IMR-90 (cell line): Measurements from ENCODE around the gene MAP3K5. TPM values are rescaled to one million over a fixed set of nuclear protein-coding genes. Genes with fewer than 3 reads are reported as not detected.

Experiments used
- ATAC-seq: fragments of 200-7000 bp; cut with Tn5 transposase; 2 replicates; pipeline ENCODE4 v1.9.1; 2020; ENCODE audit warnings: low read depth, mild to moderate bottlenecking, moderate library complexity
- BruUV-seq: library from RNA; stranded (reverse); fragments of 400-500 nt; replicated peaks from 2 replicates; lab custom pipeline; 2021; lab: Mats Ljungman, UMichigan
- CTCF ChIA-PET: fragments of 300-600 bp; formaldehyde crosslinking; extraction: SDS; loops from one replicate; lab custom pipeline; 2021; ENCODE audit warnings: antibody characterized with exemption; lab: Yijun Ruan, JAX
- POLR2A ChIA-PET: fragments of 300-600 bp; sonication (Branson Sonifier 250); formaldehyde crosslinking; loops from one replicate; lab custom pipeline; 2022; ENCODE audit warnings: antibody characterized with exemption; ENCODE audit not compliant: unreplicated experiment; lab: Charles Lee
- DNase-seq: peaks from one replicate; pipeline ENCODE4 v3.0.0; 2013
- H2AFZ ChIP-seq: replicated peaks from 2 replicates; pipeline ENCODE3; 2013; ENCODE audit warnings: low read length, mild to moderate bottlenecking; ENCODE audit not compliant: poor library complexity
- H2AK5ac ChIP-seq: 2 replicates; pipeline ENCODE4 v1.6.1; 2013; ENCODE audit warnings: low read depth, low read length, inconsistent platforms
- H2AK9ac ChIP-seq: replicated peaks from 2 replicates; pipeline ENCODE3; 2013; ENCODE audit warnings: mild to moderate bottlenecking, low read depth, low read length, moderate library complexity; ENCODE audit not compliant: poor library complexity
- H2BK120ac ChIP-seq: 2 replicates; pipeline ENCODE4 v1.6.1; 2013; ENCODE audit warnings: low read depth, low read length, inconsistent platforms
- H2BK15ac ChIP-seq: 3 replicates; pipeline ENCODE4 v1.6.1; 2013; ENCODE audit warnings: low read depth, low read length, inconsistent platforms
- H2BK20ac ChIP-seq: 2 replicates; pipeline ENCODE4 v1.6.1; 2013; ENCODE audit warnings: low read depth, mild to moderate bottlenecking, inconsistent platforms, low read length, moderate library complexity
- H2BK5ac ChIP-seq: 2 replicates; pipeline ENCODE4 v1.6.1; 2013; ENCODE audit warnings: mild to moderate bottlenecking, low read depth, low read length, inconsistent platforms; ENCODE audit not compliant: poor library complexity, severe bottlenecking
- H3K14ac ChIP-seq: replicated peaks from 2 replicates; pipeline ENCODE4 v1.6.1; 2013; ENCODE audit warnings: low read depth, low read length, inconsistent platforms
- H3K18ac ChIP-seq: 2 replicates; pipeline ENCODE4 v1.6.1; 2013; ENCODE audit warnings: low read depth, low read length, control low read depth
- H3K23ac ChIP-seq: 2 replicates; pipeline ENCODE4 v1.6.1; 2013; ENCODE audit warnings: low read depth, low read length, inconsistent platforms
- H3K27ac ChIP-seq: 2 replicates; pipeline ENCODE4 v1.5.1; 2013; ENCODE audit warnings: mild to moderate bottlenecking, control low read depth, low read length; ENCODE audit not compliant: insufficient read depth
- H3K27me3 ChIP-seq: 2 replicates; pipeline ENCODE4 v1.6.1; 2013; ENCODE audit warnings: low read length; ENCODE audit not compliant: control insufficient read depth, insufficient read depth
- H3K36me3 ChIP-seq: 2 replicates; pipeline ENCODE4 v1.6.1; 2013; ENCODE audit warnings: low read length, mixed read lengths; ENCODE audit not compliant: control insufficient read depth, insufficient read depth
- H3K4ac ChIP-seq: 2 replicates; pipeline ENCODE4 v1.6.1; 2013; ENCODE audit warnings: low read depth, low read length, inconsistent platforms
- H3K4me1 ChIP-seq: 2 replicates; pipeline ENCODE4 v1.6.1; 2013; ENCODE audit warnings: low read length, mixed read lengths; ENCODE audit not compliant: control insufficient read depth, insufficient read depth
- H3K4me2 ChIP-seq: 2 replicates; pipeline ENCODE4 v1.6.1; 2013; ENCODE audit warnings: low read depth, mild to moderate bottlenecking, control low read depth, low read length, moderate library complexity
- H3K4me3 ChIP-seq: 2 replicates; pipeline ENCODE4 v1.5.1; 2013; ENCODE audit warnings: low read depth, mild to moderate bottlenecking, control low read depth, low read length, moderate library complexity; ENCODE audit not compliant: insufficient read depth
- H3K56ac ChIP-seq: 2 replicates; pipeline ENCODE4 v1.6.1; 2013; ENCODE audit warnings: low read length, inconsistent platforms; ENCODE audit not compliant: insufficient read depth; ENCODE audit errors: extremely low read depth
- H3K79me1 ChIP-seq, 2 experiments: 2 replicates each; pipeline ENCODE4 v1.6.1; 2013; ENCODE audit warnings: low read length in 2 of 2, inconsistent platforms in 1 of 2, low read depth in 1 of 2
- H3K9ac ChIP-seq: 2 replicates; pipeline ENCODE4 v1.6.1; 2013; ENCODE audit warnings: low read depth, low read length, control low read depth
- H3K9me1 ChIP-seq: 2 replicates; pipeline ENCODE4 v1.6.1; 2013; ENCODE audit warnings: low read length, inconsistent platforms; ENCODE audit not compliant: insufficient read depth
- H3K9me3 ChIP-seq: 2 replicates; pipeline ENCODE4 v1.6.1; 2013; ENCODE audit warnings: low read length; ENCODE audit not compliant: control insufficient read depth, insufficient read depth
- H4K20me1 ChIP-seq: 2 replicates; pipeline ENCODE4 v1.6.1; 2013; ENCODE audit warnings: low read length, inconsistent platforms; ENCODE audit not compliant: insufficient read depth
- H4K5ac ChIP-seq: 2 replicates; pipeline ENCODE4 v1.6.1; 2013; ENCODE audit warnings: mild to moderate bottlenecking, low read depth, low read length, control low read depth
- H4K8ac ChIP-seq, 2 experiments: 2 replicates each; pipeline ENCODE4 v1.6.1; 2013; ENCODE audit warnings: low read depth in 2 of 2, low read length in 2 of 2, control low read depth in 1 of 2, inconsistent platforms in 1 of 2
- H4K91ac ChIP-seq: 2 replicates; pipeline ENCODE4 v1.6.1; 2013; ENCODE audit warnings: low read depth, low read length, inconsistent platforms; ENCODE audit not compliant: insufficient read depth
- BHLHE40 ChIP-seq: fragments of 150-350 bp; IDR thresholded peaks from 2 replicates; pipeline ENCODE4 v1.6.1; 2016; ENCODE audit warnings: mild to moderate bottlenecking, low read depth, low read length
- CEBPB ChIP-seq: IDR thresholded peaks from 2 replicates; pipeline ENCODE4 v1.6.1; 2012; ENCODE audit warnings: low read depth, low read length, improper control_type of control experiment
- CHD1 ChIP-seq: IDR thresholded peaks from 2 replicates; pipeline ENCODE4 v1.6.1; 2012; ENCODE audit warnings: low read depth, low read length, improper control_type of control experiment
- FOS ChIP-seq: fragments of 150-350 bp; IDR thresholded peaks from 2 replicates; pipeline ENCODE4 v1.6.1; 2016; ENCODE audit warnings: low read depth, low read length
- MAFK ChIP-seq: IDR thresholded peaks from 2 replicates; pipeline ENCODE4 v1.6.1; 2012; ENCODE audit warnings: low read depth, low read length, improper control_type of control experiment
- MAZ ChIP-seq: IDR thresholded peaks from 2 replicates; pipeline ENCODE4 v1.6.1; 2012; ENCODE audit warnings: low read depth, mild to moderate bottlenecking, low read length, improper control_type of control experiment, moderate library complexity, borderline replicate concordance
- MXI1 ChIP-seq: IDR thresholded peaks from 2 replicates; pipeline ENCODE4 v1.6.1; 2012; ENCODE audit warnings: low read depth, mild to moderate bottlenecking, low read length, moderate library complexity, borderline replicate concordance
- NFE2L2 ChIP-seq: fragments of 150-350 bp; IDR thresholded peaks from 2 replicates; pipeline ENCODE4 v1.6.1; 2016; ENCODE audit warnings: low read depth, mild to moderate bottlenecking, low read length
- POLR2A ChIP-seq: IDR thresholded peaks from 2 replicates; pipeline ENCODE4 v1.6.1; 2012; ENCODE audit warnings: mild to moderate bottlenecking, low read depth, low read length
- RAD21 ChIP-seq: IDR thresholded peaks from 2 replicates; pipeline ENCODE4 v1.6.1; 2012; ENCODE audit warnings: low read length, improper control_type of control experiment
- RCOR1 ChIP-seq: IDR thresholded peaks from 2 replicates; pipeline ENCODE4 v1.6.1; 2012; ENCODE audit warnings: mild to moderate bottlenecking, low read length, improper control_type of control experiment; ENCODE audit not compliant: insufficient replicate concordance
- RFX5 ChIP-seq: IDR thresholded peaks from 2 replicates; pipeline ENCODE4 v1.8.0; 2012; ENCODE audit warnings: low read depth, mild to moderate bottlenecking, low read length, moderate library complexity
- WGBS, 2 experiments: methylation state at CpG; one replicate each; pipeline versions ENCODE4 v1.1.5 to v1.1.7; 2013; ENCODE audit warnings: missing lambda C conversion rate in 2 of 2; ENCODE audit not compliant: insufficient read length in 1 of 2; ENCODE audit errors: extremely low coverage in 2 of 2; 5-methylcytosine and 5-hydroxymethylcytosine counted together
- dilution Hi-C: fragments of 300-500 bp; cut with HindIII; formaldehyde crosslinking; loops from one replicate; pipeline ENCODE4 v1.14.3; 2018; ENCODE audit warnings: low sequenced_read_pairs; ENCODE audit not compliant: unreplicated experiment
- in situ Hi-C: fragments of 300-500 bp; cut with MboI; formaldehyde crosslinking; loops from 3 replicates; pipeline ENCODE4 v1.14.3; 2019; ENCODE audit warnings: low sequenced_read_pairs, inconsistent platforms, mixed read lengths
- intact Hi-C: fragments of 100-400 bp; cut with micrococcal nuclease; formaldehyde crosslinking; loops from 2 replicates; pipeline ENCODE4 v1.10.0; 2022
- polyA plus RNA-seq, 3 experiments: library from polyadenylated mRNA; depleted of rRNA; stranded (reverse); fragments of >200 nt; gene quantifications; 2 replicates each; pipeline ENCODE4 v1.2.3, GENCODE V29; 2012; ENCODE audit warnings: low replicate concordance in 1 of 3
- total RNA-seq: library from RNA; depleted of rRNA; stranded (reverse); fragments of >200 nt; gene quantifications from 2 replicates; pipeline ENCODE4 v1.2.3, GENCODE V29; 2012
- TF ChIP-seq, protein P1 (sequence below): fragments of 150-350 bp; IDR thresholded peaks from 2 replicates; pipeline ENCODE4 v1.6.1; 2017; ENCODE audit warnings: mild to moderate bottlenecking, antibody characterized with exemption, low read length, low read depth
- TF ChIP-seq, protein P2 (sequence below): conservative IDR thresholded peaks from 2 replicates; pipeline ENCODE4 v1.5.1; 2012; ENCODE audit warnings: mild to moderate bottlenecking, low read depth, low read length, improper control_type of control experiment
- TF ChIP-seq, protein P3 (sequence below): fragments of 150-350 bp; IDR thresholded peaks from 2 replicates; pipeline ENCODE4 v1.6.1; 2016; ENCODE audit warnings: low read depth, mild to moderate bottlenecking, low read length, moderate library complexity, borderline replicate concordance

Gene MAP3K5
- total and polyA plus RNA-seq, 2 of the 4 experiments (the other 2 are of a cell fraction) = 5.4 to 17.6 TPM

DNA sequence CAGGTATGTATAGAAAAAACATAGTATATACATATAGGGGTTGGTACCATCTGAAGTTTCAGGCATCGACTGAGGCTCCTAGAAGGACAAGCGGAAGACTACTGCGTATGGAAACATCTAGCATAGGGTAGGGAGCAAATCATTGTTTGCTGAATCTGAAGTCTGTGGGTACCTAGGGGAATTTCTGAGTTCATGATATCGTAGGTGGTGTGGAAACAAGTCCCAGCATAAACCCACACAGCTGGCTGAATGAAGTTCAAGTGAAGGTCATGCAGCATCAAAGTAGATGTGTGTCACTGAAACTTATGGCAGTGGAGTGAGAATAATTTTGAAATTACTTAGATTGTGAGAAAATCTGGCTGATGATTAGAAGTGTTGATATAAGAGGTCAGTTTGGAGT is 281.5 kb downstream of the MAP3K5 start:
- Histone ChIP-seq H3K56ac (no peak overlapping the region), H3K4ac (no peak overlapping the region), H4K8ac (no peak overlapping the region), H4K5ac (no peak overlapping the region), H4K20me1 (no peaks in the 10 kb centered on the region), H3K14ac (no peak overlapping the region), H3K27me3 (peaks cover 12% of the 10 kb centered on the region), H3K4me1 (no peaks in the 10 kb centered on the region), H3K27ac (no peak overlapping the region), H2BK15ac (no peak overlapping the region), H3K9ac (no peak overlapping the region), H3K9me3 (no peaks in the 10 kb centered on the region), H2BK120ac (no peak overlapping the region), H2AK9ac (no peak overlapping the region), H2BK5ac (no peak overlapping the region), H4K91ac (no peak overlapping the region), H3K4me2 (no peak overlapping the region), H3K79me1 (no peaks in the 10 kb centered on the region), H3K18ac (no peak overlapping the region), H2BK20ac (no peak overlapping the region), H3K9me1 (no peaks in the 10 kb centered on the region), H3K23ac (no peak overlapping the region), H2AFZ (no peak overlapping the region), H3K36me3 (no peaks in the 10 kb centered on the region), H2AK5ac (no peak overlapping the region), H3K4me3 (no peak overlapping the region)
- ChIA-PET POLR2A (no interaction called here), CTCF (no interaction called here)
- dilution Hi-C loops = no loop called here
- in situ Hi-C loops = no loop called here
- TF ChIP-seq, protein P1, sequence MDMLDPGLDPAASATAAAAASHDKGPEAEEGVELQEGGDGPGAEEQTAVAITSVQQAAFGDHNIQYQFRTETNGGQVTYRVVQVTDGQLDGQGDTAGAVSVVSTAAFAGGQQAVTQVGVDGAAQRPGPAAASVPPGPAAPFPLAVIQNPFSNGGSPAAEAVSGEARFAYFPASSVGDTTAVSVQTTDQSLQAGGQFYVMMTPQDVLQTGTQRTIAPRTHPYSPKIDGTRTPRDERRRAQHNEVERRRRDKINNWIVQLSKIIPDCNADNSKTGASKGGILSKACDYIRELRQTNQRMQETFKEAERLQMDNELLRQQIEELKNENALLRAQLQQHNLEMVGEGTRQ = no peak
- TF ChIP-seq CHD1 (no peak), POLR2A (no peak), RFX5 (no peak), BHLHE40 (no peak), CEBPB (no peak), NFE2L2 (no peak), FOS (no peak), MAZ (no peak), RAD21 (no peak), RCOR1 (no peak), MXI1 (no peak), MAFK (no peak)
- TF ChIP-seq, protein P2, sequence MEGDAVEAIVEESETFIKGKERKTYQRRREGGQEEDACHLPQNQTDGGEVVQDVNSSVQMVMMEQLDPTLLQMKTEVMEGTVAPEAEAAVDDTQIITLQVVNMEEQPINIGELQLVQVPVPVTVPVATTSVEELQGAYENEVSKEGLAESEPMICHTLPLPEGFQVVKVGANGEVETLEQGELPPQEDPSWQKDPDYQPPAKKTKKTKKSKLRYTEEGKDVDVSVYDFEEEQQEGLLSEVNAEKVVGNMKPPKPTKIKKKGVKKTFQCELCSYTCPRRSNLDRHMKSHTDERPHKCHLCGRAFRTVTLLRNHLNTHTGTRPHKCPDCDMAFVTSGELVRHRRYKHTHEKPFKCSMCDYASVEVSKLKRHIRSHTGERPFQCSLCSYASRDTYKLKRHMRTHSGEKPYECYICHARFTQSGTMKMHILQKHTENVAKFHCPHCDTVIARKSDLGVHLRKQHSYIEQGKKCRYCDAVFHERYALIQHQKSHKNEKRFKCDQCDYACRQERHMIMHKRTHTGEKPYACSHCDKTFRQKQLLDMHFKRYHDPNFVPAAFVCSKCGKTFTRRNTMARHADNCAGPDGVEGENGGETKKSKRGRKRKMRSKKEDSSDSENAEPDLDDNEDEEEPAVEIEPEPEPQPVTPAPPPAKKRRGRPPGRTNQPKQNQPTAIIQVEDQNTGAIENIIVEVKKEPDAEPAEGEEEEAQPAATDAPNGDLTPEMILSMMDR = no peak
- TF ChIP-seq, protein P3, sequence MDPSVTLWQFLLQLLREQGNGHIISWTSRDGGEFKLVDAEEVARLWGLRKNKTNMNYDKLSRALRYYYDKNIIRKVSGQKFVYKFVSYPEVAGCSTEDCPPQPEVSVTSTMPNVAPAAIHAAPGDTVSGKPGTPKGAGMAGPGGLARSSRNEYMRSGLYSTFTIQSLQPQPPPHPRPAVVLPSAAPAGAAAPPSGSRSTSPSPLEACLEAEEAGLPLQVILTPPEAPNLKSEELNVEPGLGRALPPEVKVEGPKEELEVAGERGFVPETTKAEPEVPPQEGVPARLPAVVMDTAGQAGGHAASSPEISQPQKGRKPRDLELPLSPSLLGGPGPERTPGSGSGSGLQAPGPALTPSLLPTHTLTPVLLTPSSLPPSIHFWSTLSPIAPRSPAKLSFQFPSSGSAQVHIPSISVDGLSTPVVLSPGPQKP = no peak
- intact Hi-C loops = no loop called here
- 93% methylated on average over 2 of the region's 4 CpGs; no CpG with 5 or more reads in 1 of the 2 experiments for WGBS, 2 experiments
- BruUV-seq = no TSS peak
- DNase-seq (no peak), ATAC-seq (no peak)
